NCI-H2029 treated with DMSO at 0.1 percent for 48 hours (cell line): ENCODE measurements around the gene CACNA1A.
"Not testable (repeated sequence)": the region's sequence is repeated elsewhere in the genome, so short reads cannot be mapped to it uniquely, and the experiment has no call there.

Source experiments
- DNase-seq: peaks from one replicate; lab custom pipeline; 2025; lab: John Stamatoyannopoulos, UW

CACNA1A gene

GRCh38 chr19:13198634-13199033 lies 307.6 kb downstream of the CACNA1A start:
- no peak for DNase-seq

GRCh38 chr19:13195678-13196077 lies 310.6 kb downstream of the CACNA1A start:
- DNase-seq = no peak

GRCh38 chr19:13190781-13191540 lies 315.3 kb downstream of the CACNA1A start:
- DNase-seq = no peak

- DNase-seq = no peak
These were observed 316.7 kb downstream of the CACNA1A start for GRCh38 chr19:13189600-13189999.

GRCh38 chr19:13187419-13187818 lies 318.9 kb downstream of the CACNA1A start:
- DNase-seq = no peak

- DNase-seq = not testable (repeated sequence)
These were observed 319.6 kb downstream of the CACNA1A start for GRCh38 chr19:13186688-13187087.

GRCh38 chr19:13185763-13186657 lies 320.3 kb downstream of the CACNA1A start:
- not testable (repeated sequence) for DNase-seq

- not testable (repeated sequence) for DNase-seq
These were observed 321.4 kb downstream of the CACNA1A start for GRCh38 chr19:13184926-13185325.

- DNase-seq = no peak
These were observed 324.4 kb downstream of the CACNA1A start for GRCh38 chr19:13181747-13182388.

GRCh38 chr19:13178291-13178690 lies 328.0 kb downstream of the CACNA1A start:
- not testable (repeated sequence) for DNase-seq

GRCh38 chr19:13177584-13177983 lies 328.7 kb downstream of the CACNA1A start:
- DNase-seq = not testable (repeated sequence)

GRCh38 chr19:13176345-13176744 lies 329.9 kb downstream of the CACNA1A start:
- DNase-seq = no peak

GRCh38 chr19:13173139-13173737 lies 333.0 kb downstream of the CACNA1A start:
- no peak for DNase-seq

- DNase-seq = peak; percentile 61
These were observed 333.7 kb downstream of the CACNA1A start for GRCh38 chr19:13172346-13173138.

GRCh38 chr19:13171146-13171545 lies 335.1 kb downstream of the CACNA1A start:
- DNase-seq = no peak

- no peak for DNase-seq
These were observed 336.5 kb downstream of the CACNA1A start for GRCh38 chr19:13169769-13170168.

- DNase-seq = not testable (repeated sequence)
These were observed 340.1 kb downstream of the CACNA1A start for GRCh38 chr19:13166151-13166550.

- no peak for DNase-seq
These were observed 340.9 kb downstream of the CACNA1A start for GRCh38 chr19:13165162-13165997.

- no peak for DNase-seq
These were observed 341.7 kb downstream of the CACNA1A start for GRCh38 chr19:13164343-13165161.
